ENCODE data around the gene F11R.
"Not testable (repeated sequence)": the region's sequence is repeated elsewhere in the genome, so short reads cannot be mapped to it uniquely, and the experiment has no call there.

The F11R gene

GRCh38 chr1:161039546-161039945 is 18.6 kb upstream of the F11R start:
- DNase-seq, result no peak

GRCh38 chr1:161039154-161039545 is 18.2 kb upstream of the F11R start:
- DNase-seq, result no peak

GRCh38 chr1:161038523-161039153 is 17.7 kb upstream of the F11R start, which contains the start of gene TSTD1:
Gene TSTD1, minus strand, starts transcription at chr1:161038964. Its CDS starts 75 bp downstream, at chr1:161038889.
- DNase-seq, result peak; percentile 78

- DNase-seq, result no peak
These were observed 16.9 kb upstream of the F11R start for GRCh38 chr1:161037661-161038522.

GRCh38 chr1:161033751-161034150 is 12.8 kb upstream of the F11R start:
- no peak for DNase-seq

- DNase-seq, result no peak
These were observed 11.5 kb upstream of the F11R start for GRCh38 chr1:161032409-161032808.

- no peak for DNase-seq
These were observed 10.9 kb upstream of the F11R start for GRCh38 chr1:161031874-161032273.

GRCh38 chr1:161029466-161029865 is 8.5 kb upstream of the F11R start:
- not testable (repeated sequence) for DNase-seq

GRCh38 chr1:161026954-161027353 is 6.0 kb upstream of the F11R start:
- not testable (repeated sequence) for DNase-seq

GRCh38 chr1:161022432-161022831 is 1.5 kb upstream of the F11R start:
- DNase-seq, result not testable (repeated sequence)

GRCh38 chr1:161021970-161022353 is 1.0 kb upstream of the F11R start:
- DNase-seq, result no peak

GRCh38 chr1:161021165-161021969 is 415 bp upstream of the F11R start:
- peak; percentile 97 for DNase-seq

- DNase-seq, result peak; percentile 35
These were observed 1.0 kb downstream of the F11R start for GRCh38 chr1:161019751-161020495.

GRCh38 chr1:161019111-161019660 is 1.8 kb downstream of the F11R start:
- not testable (repeated sequence) for DNase-seq

GRCh38 chr1:161018631-161018930 is 2.4 kb downstream of the F11R start:
- DNase-seq, result no peak

- DNase-seq, result no peak
These were observed 3.0 kb downstream of the F11R start for GRCh38 chr1:161017756-161018630.

GRCh38 chr1:161017181-161017580 is 3.8 kb downstream of the F11R start:
- DNase-seq, result not testable (repeated sequence)

- not testable (repeated sequence) for DNase-seq
These were observed 4.3 kb downstream of the F11R start for GRCh38 chr1:161016683-161017082.

GRCh38 chr1:161013488-161014230 is 7.3 kb downstream of the F11R start:
- DNase-seq, result peak; percentile 66

GRCh38 chr1:161013131-161013487 is 7.8 kb downstream of the F11R start:
- no peak for DNase-seq

- no peak for DNase-seq
These were observed 8.5 kb downstream of the F11R start for GRCh38 chr1:161012420-161012819.

All from NCI-H510A treated with DMSO at 0.1 percent for 48 hours (cell line).